GM18507 (cell line): ENCODE measurements around the gene HLX.

Experiments used
- DNase-seq: peaks from one replicate; pipeline ENCODE4 v3.0.0; 2011; ENCODE audit warnings: low read depth; ENCODE audit not compliant: insufficient read length; ENCODE audit errors: extremely low spot score
- FAIRE-seq: peaks from 2 replicates; lab custom pipeline; 2011; peaks lifted over from hg19 to GRCh38; lab: Jason Lieb, UNC

HLX gene

GRCh38 chr1:220880726-220881506, 1.7 kb downstream of the HLX start:
- no peak for FAIRE-seq
- DNase-seq, result no peak

GRCh38 chr1:220882061-220882891, 3.0 kb downstream of the HLX start:
- no peak for FAIRE-seq

GRCh38 chr1:220884109-220884980, 5.1 kb downstream of the HLX start:
- FAIRE-seq (no peak), DNase-seq (no peak)

More at GRCh38 chr1:220882061-220882891, 3.0 kb downstream of the HLX start:
- no peak for DNase-seq

GRCh38 chr1:220884981-220885918, 6.0 kb downstream of the HLX start:
- FAIRE-seq, result no peak
- DNase-seq, result no peak

GRCh38 chr1:220885971-220886370, 6.7 kb downstream of the HLX start:
- FAIRE-seq (no peak), DNase-seq (no peak)

GRCh38 chr1:220886470-220887201, 7.4 kb downstream of the HLX start:
- no peak for DNase-seq

GRCh38 chr1:220887202-220887519, 7.9 kb downstream of the HLX start:
- FAIRE-seq (no peak), DNase-seq (no peak)

More at GRCh38 chr1:220886470-220887201, 7.4 kb downstream of the HLX start:
- FAIRE-seq, result no peak

GRCh38 chr1:220887520-220888416, 8.5 kb downstream of the HLX start:
- DNase-seq (no peak), FAIRE-seq (no peak)

GRCh38 chr1:220888417-220888986, 9.3 kb downstream of the HLX start:
- no peak for FAIRE-seq
- DNase-seq, result no peak

GRCh38 chr1:220889333-220889732, 10.1 kb downstream of the HLX start:
- DNase-seq (no peak), FAIRE-seq (no peak)

- DNase-seq (no peak), FAIRE-seq (no peak)
Measured at GRCh38 chr1:220889848-220890287, 10.6 kb downstream of the HLX start.

- FAIRE-seq (no peak), DNase-seq (no peak)
Measured at GRCh38 chr1:220890602-220891001, 11.4 kb downstream of the HLX start.

GRCh38 chr1:220891224-220892085, 12.2 kb downstream of the HLX start:
- DNase-seq, result no peak
- FAIRE-seq, result no peak

GRCh38 chr1:220892086-220892376, 12.8 kb downstream of the HLX start:
- DNase-seq (no peak), FAIRE-seq (no peak)

GRCh38 chr1:220892997-220893700, 13.9 kb downstream of the HLX start:
- FAIRE-seq, result no peak

GRCh38 chr1:220893701-220894024, 14.4 kb downstream of the HLX start:
- DNase-seq, result no peak
- FAIRE-seq, result no peak

More at GRCh38 chr1:220892997-220893700, 13.9 kb downstream of the HLX start:
- DNase-seq, result no peak
